ENCODE results near the gene ITGAV. TPM values are rescaled to one million over a fixed set of nuclear protein-coding genes. Genes with fewer than 3 reads are reported as not detected.

ITGAV gene
- total and polyA plus RNA-seq, 9 donors = 35.3 to 123 (median 96.8) TPM

DNA sequence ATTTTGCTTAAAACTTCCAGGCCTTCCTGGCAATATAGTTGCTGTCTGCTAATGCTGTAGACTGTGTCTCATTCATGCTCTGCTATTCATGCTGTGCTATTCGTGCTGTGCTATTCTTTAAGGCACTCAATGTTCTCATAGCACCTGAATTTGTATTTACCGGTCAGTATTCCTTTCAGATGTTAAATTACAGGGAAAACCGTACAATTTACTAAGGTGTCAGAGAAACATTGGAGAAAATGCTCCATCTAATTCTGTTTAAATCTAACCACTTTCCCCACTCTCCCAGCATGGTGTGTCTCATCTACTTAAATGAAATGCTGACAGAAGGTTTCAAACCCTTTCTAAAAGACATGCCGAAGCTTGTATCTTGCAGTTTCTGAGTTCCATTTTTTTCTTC, 129.0 kb downstream of the ITGAV start:
- Histone ChIP-seq H3K4me1 (ENCODE audit: insufficient read depth) (peaks cover 2% of the 10 kb centered on the region), H3K36me3 (no peaks in the 10 kb centered on the region), H3K27ac (no peak overlapping the region), H3K27me3 (no peaks in the 10 kb centered on the region), H3K4me3 (no peak overlapping the region), H3K9me3 (no peaks in the 10 kb centered on the region)
- TF ChIP-seq POLR2A (IDR thresholded peaks at IDR 0.05) (no peak), CTCF (IDR thresholded peaks at IDR 0.05) (no peak)
- DNase-seq = no peak
- intact Hi-C loops (cut with DNase I) = no loop called here
- WGBS, 3 donors = 87 to 90% (median 89%) methylated on average over 4 of the region's 4 CpGs

DNA sequence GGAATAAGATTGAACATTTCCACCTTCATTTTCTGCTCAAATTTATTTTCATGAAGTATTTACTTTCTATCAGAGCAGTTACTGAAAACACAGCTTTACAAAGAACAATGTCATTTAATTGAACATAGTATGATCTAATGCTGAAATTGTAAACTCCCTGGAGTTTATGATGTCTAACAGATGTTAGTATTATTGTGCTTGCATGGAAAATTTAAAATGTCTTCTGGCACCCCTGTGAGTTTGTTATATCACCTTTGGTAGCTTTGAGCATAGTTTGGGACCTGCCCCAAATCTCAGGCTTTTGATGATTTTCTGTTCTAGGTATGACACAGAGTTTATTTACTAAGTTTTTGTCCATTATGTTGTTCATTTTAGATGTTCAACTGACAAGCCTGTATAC, 132.1 kb downstream of the ITGAV start:
- H3K36me3 ChIP-seq = no peaks in the 10 kb centered on the region
- H3K27ac ChIP-seq = no peak overlapping the region
- DNase-seq = no peak
- no peaks in the 10 kb centered on the region for H3K4me1 ChIP-seq (ENCODE audit: insufficient read depth)
- no peaks in the 10 kb centered on the region for H3K9me3 ChIP-seq
- intact Hi-C loops (cut with DNase I) = no loop called here
- no peak overlapping the region for H3K4me3 ChIP-seq
- no peak for TF ChIP-seq POLR2A (IDR thresholded peaks at IDR 0.05)
- no peak for TF ChIP-seq EP300 (IDR thresholded peaks at IDR 0.05)
- no peak for TF ChIP-seq CTCF (IDR thresholded peaks at IDR 0.05)
- H3K27me3 ChIP-seq = no peaks in the 10 kb centered on the region

- intact Hi-C loops (cut with DNase I) = no loop called here
- no peak for TF ChIP-seq CTCF (IDR thresholded peaks at IDR 0.05)
- no peak for TF ChIP-seq POLR2A (IDR thresholded peaks at IDR 0.05)
- TF ChIP-seq EP300 (IDR thresholded peaks at IDR 0.05) = no peak
Observed at GRCh38 chr2:186724736-186725135, 134.9 kb downstream of the ITGAV start.

DNA sequence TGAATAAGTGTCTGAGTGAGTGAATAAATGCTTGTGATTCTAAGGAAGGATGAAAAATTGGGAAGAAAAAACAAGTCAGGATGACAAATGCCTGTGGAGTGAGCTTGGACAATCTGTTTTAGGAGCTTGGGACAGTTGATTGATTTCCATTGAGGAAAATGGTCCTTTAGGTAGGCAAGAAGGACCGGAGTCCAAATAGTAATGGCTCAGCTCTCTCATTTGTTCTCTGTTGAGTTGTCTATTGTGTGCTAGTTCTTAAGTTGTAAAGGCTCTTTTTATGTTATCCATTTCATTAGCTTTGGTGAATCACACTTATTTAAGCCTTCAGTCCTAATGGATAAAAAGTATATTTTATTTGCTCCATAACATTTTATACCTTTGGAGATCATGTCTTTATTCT, 135.9 kb downstream of the ITGAV start:
- no peaks in the 10 kb centered on the region for H3K27me3 ChIP-seq
- no peaks in the 10 kb centered on the region for H3K36me3 ChIP-seq
- no peaks in the 10 kb centered on the region for H3K4me1 ChIP-seq (ENCODE audit: insufficient read depth)
- intact Hi-C loops (cut with DNase I) = no loop called here
- no peak for TF ChIP-seq POLR2A (IDR thresholded peaks at IDR 0.05)
- no peak for TF ChIP-seq EP300 (IDR thresholded peaks at IDR 0.05)
- no peaks in the 10 kb centered on the region for H3K9me3 ChIP-seq
- no peak overlapping the region for H3K4me3 ChIP-seq
- H3K27ac ChIP-seq = no peak overlapping the region
- DNase-seq = no peak
- 97 to 100% (median 99%) methylated on average over 1 of the region's 1 CpG for WGBS, 3 donors

More at GRCh38 chr2:186724736-186725135, 134.9 kb downstream of the ITGAV start:
- Histone ChIP-seq H3K36me3 (no peaks in the 10 kb centered on the region), H3K4me3 (no peak overlapping the region), H3K27me3 (no peaks in the 10 kb centered on the region), H3K4me1 (ENCODE audit: insufficient read depth) (no peaks in the 10 kb centered on the region), H3K27ac (no peak overlapping the region), H3K9me3 (no peaks in the 10 kb centered on the region)
- WGBS, 3 donors = 84 to 92% (median 90%) methylated on average over 7 of the region's 7 CpGs
- DNase-seq = no peak

- Histone ChIP-seq H3K36me3 (no peaks in the 10 kb centered on the region), H3K27ac (no peak overlapping the region), H3K4me3 (no peak overlapping the region), H3K27me3 (no peaks in the 10 kb centered on the region), H3K9me3 (no peaks in the 10 kb centered on the region), H3K4me1 (ENCODE audit: insufficient read depth) (no peaks in the 10 kb centered on the region)
- WGBS, 3 donors = 82 to 91% (median 88%) methylated on average over 3 of the region's 3 CpGs
- DNase-seq = no peak
- intact Hi-C loops (cut with DNase I) = no loop called here
- TF ChIP-seq EP300 (IDR thresholded peaks at IDR 0.05) = no peak
- no peak for TF ChIP-seq POLR2A (IDR thresholded peaks at IDR 0.05)
- TF ChIP-seq CTCF (IDR thresholded peaks at IDR 0.05) = no peak
Observed at GRCh38 chr2:186726938-186727337, 137.1 kb downstream of the ITGAV start.

Data from ovary (tissue), 9 donors.